ELR (cell line): ENCODE results near the gene PTPN1.
"Not testable (repeated sequence)": the region's sequence is repeated elsewhere in the genome, so short reads cannot be mapped to it uniquely, and the experiment has no call there.

ENCODE experiments used
- DNase-seq: peaks from one replicate; pipeline ENCODE4 v3.0.0-alpha.2; 2015; ENCODE audit warnings: low read depth

PTPN1 gene

DNA sequence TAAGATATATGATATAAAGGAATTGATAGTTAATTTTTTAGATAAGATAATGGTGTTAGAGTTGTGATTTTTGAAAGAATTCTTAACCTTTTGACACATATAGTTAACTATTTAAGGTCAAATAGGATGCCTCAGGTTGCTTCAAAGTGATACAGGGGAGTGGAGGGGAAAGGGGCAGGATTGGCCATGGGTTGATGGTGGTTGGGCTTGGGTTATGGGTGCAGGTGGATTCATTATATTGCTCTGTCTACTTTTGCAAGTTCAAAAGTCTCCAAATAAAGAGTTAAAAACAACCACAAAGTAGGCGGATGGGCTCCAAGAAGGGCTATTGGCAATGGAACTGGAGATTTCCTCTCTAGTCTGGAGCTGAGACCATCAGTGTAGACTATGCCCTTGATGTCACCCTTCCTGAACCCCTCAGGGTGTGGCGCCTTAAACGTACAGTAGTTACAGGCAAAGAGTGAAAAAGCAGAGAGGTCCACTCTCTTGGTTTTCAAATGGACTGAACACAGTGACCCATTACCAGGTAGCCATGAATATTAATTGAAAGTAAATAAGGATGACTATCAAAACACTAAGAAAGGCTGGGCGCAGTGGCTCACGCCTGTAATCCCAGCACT, 81.2 kb downstream of the PTPN1 start:
- no peak for DNase-seq

DNA sequence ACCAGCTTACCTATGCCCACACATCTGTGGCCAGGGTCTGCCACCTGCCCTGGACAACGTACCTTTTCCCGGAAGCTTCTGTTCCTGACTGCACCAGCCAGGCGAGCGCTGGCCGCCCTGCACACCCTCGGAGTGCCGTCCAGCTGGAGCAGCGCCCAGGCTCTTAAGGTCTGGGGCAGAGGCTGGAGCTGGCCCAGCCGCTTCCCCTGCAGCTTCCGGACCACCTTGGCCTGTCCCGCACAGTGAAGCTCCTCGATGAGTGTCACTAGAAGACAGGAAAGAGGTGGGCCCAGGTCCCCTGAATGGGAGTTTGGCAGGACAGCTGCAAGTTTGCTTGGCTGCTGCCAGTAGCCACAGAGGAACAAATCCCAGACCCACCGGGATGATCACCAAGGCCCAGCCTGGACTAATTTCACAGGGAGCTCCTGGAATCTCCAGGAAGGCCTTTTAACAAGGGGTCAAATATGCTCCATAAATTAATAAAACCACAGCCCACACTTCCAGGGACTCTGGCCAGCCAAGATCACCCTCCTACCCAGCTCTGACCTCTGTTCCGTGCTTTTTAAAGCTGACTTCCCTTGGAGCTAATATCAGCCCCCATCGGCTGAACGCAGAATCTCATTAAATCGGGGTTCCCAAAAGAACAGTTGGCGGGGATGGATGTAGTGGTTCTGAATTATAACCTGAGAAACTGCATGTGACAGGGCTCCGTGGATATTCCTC, 82.3 kb downstream of the PTPN1 start:
- DNase-seq = no peak

DNA sequence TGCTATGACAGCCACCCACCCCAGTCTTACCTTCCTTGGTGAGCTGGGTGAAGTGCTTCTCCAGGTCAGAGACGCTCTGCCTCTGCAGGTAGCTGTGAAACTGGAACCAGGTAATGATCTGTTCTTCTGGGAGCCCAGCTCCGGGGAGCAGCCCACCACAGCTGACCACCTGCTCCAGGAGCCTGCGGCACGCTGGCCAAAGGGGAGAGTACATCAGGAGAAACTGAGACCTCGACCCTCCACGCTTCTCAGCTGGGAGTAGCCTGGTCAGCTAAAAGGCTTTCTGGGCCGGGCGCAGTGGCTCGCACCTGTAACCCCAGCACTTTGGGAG, 82.8 kb downstream of the PTPN1 start:
- DNase-seq = no peak

DNA sequence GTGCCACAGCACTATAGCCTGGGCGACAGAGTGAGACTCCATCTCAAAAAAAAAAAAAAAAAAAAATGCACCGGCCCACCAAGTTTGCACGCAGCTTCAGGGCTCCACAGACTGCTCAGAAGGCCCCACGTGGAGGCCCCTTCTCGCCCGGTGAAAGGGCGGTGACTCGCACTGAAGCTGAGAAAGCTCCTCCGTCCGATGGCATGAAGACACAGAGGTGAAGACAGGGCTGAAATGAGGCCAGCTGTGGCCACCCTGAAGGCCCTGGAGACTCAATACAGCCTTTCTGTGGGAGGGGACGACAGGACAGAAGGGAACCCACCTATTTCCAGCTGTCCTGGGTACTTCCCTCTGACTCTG, 84.0 kb downstream of the PTPN1 start:
- DNase-seq = peak; percentile 32

DNA sequence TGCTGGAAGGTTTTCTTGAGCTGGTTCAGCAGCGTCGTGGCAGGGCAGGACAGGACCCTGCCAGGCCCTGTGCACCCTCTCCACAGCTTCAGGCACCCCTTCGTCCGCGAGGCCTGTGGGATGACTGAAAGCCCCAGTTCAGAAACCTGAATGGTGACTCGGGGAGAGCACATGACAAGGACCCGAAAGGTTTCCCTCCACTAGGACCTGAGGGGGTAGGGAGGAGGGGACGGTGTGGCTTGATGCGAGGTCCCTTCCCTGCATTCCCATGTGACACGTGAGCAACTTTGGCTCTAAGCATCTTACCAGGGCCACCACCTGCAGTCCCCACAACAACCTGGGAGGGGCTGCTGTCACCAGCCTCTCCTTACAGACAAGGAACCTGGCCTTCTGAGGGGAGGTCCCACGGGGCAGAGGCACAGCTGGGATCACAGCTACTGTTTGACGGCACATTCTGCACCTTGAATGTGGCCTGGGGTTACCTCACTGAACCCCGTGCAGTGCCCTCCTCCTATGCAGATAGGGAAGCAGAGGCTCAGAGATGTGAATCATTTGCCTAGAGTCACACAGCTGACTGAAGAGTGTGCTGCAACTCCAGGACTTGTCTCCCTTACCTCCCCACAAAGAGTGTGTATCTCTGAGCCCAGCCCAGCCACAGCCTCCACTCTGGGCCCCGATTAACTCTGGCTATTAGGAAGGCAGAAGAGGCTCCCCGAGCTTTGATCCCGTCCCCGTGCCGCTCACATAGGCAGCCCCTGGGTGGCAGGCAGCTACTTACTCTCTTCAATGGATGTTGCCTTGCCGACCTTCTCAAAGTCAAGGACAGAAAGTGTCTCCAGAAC, 84.6 kb downstream of the PTPN1 start:
- peak; percentile 26 for DNase-seq

DNA sequence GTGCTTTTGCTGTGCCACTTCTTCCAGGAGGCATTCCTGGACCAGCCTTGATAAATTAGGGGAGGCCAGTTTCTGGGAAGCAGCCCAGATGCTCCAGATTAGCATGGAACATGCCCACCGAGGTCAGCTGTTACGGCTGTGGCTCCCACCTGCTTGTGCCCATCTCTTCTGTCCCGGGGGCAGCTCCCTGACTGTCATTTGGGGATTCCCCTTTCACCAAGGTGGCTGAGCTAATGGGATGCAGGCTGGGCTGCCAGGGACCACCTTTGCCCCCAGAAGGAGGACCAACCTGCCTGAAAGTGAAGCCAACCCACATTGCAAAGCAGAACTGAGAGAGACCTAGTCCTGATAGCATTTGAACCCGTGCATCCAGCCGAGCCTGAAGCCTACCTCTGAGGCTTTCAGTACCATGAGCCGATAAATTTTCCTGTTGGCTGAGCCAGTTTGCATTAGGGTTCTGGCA, 85.3 kb downstream of the PTPN1 start:
- no peak for DNase-seq

DNA sequence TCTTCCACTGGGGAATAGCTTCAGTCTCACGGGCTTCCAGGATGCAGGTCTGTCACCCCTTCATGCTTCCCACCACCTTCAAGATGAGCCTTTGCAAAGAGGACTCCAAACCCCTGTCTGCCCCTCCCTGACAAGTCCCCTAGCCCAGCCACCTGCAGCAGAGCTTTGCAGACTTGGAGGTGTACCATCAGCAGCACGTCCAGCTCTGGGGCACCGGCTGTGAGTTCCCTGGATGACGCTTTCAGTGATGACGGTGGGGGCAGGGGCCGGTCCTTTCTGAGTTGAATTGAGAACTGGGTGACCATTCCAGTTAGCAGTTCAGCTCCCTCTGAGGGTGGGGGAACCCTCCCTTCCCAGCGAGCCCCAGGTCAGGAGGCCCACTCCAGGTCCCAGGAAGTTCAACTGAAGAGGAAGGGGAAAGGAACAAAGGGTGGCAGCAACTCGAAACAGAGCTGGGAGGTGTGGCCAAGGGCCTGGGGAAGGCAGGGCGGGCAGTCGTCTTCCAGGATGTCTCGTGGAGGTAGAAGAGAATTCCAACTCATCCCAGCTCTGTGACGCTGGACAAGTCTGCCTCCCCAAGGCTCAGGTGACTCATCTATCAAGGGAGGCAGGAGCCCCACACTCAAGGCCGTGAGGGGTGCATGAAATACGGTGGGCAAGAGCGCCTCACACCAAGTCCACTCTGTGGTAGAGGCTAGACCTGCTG, 86.0 kb downstream of the PTPN1 start:
- DNase-seq = peak; percentile 50

DNA sequence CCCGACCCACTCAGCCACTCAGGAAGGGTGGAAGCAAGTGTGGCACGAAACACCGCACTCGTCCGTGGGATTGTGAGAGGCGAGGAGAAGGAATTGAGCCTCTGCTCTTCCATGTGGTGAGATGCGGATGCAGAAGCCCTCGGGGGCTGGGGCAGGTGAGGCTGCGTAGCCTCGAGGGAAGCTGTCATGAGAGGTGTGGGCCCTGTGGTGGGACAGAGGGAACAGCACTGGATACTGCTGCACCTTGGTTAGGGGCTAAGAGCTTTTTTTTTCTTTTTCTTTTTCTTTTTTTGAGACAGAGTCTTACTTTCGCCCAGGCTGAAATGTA, 86.5 kb downstream of the PTPN1 start:
- DNase-seq = no peak

DNA sequence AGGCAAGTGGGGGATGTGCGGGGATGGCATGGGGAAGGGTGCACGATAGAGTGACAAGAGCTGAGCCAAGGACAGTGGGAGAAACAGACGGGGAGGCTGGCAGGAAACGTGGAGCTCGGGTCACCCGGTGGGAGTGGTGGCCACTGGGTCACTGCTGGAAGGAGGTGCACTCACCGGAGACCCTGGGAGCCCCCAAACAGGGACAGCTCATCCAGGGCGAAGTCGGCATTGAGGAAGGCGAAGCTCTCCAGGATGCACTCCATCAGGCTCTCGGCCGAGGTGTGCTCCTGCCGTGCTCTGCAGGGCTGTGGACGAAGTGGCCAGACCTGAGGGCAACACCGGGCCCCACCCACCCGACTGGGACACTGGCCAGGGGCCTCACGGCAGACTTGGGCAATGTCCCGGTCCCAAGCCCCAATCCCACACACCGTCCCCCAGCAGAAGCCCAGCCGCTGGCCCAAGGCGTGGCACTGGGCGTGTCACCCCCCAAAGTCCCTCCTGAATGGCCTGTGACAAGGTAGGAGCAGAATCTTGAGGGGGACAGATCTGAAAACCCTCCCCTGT, 87.3 kb downstream of the PTPN1 start:
- DNase-seq = no peak

DNA sequence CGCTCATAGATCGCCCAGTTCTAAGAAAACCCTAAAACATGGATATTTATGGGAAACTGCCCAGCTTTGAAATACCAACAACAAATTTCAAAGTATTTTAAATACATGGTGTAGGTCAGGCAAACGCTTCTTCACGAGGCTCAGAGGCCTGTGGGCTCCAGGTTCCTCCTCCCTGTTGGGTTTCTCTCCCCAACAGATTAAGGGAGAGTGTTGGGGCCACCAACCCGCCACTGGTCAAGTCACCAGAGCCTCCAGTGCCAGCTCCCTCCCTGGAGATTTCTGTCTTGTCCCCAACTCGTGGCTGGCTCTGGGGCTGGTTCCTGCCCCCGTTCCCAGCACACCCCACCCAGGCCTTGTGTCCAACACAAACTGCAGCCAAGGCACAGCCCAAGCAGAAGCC, 87.9 kb downstream of the PTPN1 start:
- DNase-seq = no peak

DNA sequence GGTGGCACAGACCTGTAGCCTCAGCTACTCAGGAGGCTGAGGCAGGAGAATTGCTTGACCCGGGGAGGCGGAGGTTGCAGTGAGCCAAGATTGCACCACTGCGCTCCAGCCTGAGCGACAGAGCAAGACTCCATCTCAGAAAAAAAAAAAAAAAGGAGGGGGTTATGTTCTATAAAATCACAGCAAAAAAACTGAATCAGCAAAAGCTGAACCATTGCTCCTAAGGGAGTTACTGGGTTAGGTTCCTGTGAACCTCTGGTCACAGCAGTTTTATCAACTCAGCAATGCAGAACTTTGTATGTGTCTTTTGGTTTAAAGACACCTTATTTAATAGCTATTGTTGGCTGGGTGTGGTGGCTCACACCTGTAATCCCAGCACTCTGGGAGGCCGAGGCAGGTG, 88.6 kb downstream of the PTPN1 start:
- DNase-seq = not testable (repeated sequence)

DNA sequence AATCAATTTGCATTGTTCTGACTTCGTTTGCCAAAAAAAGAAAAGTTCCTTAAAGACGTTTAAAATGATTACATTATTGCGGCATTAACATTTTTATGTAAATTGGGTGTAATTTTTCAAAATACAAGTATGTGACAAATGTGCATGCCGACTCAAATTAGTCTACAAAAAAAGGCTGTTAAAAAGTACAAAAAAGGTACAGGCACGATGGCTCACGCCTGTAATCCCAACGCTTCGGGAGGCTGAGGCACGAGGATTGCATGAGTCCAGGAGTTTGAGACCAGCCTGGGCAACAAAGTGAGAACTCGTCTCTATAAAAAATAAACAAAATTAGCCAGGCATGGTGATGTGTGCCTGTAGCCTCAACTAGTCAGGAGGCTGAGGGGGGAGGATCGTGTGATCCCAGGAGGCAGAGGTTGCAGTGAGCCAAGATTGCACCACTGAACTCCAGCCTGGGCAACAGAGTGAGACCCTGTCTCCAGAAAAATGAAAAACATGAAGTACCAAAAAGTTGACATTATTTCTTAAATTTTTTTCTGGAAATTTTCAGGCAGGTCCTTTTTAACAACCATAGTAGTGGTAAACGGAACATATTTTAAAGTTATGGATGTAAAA, 90.2 kb downstream of the PTPN1 start:
- no peak for DNase-seq

DNA sequence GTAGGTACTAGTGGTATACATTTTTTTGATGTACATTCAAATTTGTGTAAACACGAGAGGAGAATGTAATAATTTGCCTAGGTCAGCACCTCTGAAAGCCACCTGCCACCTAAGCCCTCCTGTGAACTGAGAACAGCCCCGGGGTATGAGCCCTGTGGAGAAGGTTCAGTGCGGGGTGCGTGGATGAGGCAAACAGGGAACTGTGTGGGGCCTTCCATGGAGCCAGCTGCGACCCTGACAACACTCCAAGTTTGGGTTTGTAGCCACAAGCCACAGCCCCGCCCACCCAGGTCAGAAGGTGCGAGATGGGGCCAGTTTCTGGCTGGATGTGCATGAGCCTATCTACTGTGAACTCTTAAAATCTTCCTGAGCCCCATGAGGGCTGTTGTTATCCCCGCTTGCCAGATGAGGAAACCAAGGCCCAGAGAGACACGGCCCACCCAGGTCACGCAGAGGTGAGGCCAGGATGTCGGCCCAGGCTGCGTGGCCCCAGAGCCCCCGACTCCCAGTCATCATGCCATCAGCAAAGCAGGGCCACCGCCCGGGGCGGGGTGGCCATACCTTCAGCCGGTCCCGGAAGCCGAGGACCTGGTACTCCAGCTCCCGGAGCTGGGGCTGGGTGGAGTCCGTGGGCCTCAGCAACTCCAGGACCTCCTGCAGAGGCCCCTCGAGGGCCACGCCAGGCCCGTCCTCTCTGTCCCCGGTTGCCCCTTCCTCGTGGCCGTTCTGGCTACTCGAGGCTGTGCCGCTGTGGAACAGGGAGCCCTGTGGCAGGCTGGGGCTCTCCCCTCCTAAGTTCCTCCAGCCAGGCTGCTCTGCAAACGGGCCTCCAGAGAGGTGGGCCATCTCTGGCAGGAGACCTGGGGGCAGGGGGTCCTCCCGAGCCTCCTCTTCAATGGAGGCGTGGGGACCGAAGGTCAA, 91.6 kb downstream of the PTPN1 start:
- no peak for DNase-seq

DNA sequence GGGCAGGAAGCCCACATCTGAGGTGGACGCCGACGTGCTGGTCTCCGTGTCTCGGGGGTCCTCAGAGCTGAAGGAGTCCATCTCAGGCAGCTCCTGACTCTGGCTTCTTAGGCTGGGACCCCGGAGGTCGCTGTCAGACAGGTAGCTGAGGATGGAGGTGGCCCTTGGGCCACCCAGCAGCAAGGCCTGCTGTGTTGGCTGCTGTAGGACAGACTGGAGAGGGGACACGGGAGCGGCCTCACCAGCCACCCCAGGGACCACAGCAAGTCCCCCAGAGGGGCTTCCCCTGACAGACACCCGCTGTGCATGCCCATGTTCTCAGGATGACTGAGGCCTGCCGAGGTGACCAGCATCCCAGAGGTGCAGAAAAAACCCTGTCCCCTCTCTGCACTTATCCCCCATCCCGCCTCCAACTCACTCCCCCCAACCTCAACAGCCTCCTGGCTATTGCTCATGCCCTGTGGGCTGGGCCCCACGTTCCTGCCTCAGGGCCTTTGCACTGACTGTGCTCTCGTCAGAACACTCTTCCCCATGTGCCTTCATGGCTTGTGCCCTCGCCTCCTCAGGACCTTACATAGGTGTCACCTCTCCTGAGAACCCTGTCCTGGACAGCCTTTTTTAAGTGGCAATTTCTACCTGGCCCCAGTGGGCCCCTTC, 92.4 kb downstream of the PTPN1 start:
- DNase-seq = no peak

DNA sequence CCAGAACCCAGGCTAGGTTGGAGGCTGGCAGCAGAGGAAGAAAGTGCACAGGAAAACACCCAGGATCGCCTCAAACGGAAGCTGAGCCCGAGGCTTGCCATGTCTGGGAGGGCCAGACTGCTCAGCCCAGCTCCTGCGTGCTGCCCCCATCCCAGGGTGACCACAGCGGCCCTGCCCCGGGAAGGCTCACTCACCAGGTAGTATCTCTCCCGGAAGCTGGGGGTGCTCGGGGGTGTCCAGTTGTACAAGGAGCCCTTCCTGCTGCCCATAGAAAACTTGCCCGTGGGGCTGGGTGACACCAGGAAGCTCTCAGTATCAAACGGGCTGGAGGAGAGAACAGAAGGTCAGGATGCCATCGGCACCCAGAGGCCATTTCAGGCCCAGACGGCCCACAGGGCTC, 94.3 kb downstream of the PTPN1 start:
- DNase-seq = no peak

DNA sequence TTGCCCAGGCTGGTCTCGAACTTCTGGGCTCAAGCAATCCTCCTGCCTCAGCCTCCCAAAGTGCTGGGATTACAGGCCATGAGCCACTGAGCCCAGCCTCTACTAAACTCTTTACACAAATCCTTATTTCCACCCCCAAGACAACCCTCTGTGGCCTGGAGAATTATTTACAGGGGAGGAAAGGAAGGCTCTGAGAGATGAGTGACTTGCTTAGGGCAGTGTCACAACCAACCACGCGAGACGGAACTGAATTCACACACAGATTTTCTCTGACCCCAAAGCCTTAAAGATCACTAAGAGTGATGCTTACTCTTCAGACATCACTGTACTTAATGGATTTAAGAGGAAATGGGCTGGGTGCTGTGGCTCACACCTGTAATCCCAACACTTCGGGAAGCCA, 95.0 kb downstream of the PTPN1 start:
- DNase-seq = no peak

DNA sequence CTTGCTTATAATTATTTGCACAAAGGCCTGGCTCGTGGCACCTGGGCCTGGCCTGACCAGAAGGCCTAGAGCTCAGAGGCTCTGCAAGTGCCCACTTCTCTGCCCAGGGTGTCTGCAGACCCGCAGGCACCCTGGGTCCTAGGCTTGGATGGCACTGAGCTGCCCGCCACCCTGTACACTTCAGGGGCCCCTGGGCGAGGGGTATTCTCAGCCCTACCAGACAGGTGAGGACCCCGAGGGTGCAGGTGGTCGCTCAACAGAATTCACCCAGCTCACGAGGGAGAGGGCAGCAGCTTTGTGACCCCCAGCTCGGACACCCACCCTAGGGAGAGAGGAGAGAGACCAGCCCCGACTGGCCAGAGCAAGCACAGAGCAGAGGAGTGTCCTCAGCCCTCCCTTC, 97.3 kb downstream of the PTPN1 start:
- no peak for DNase-seq

DNA sequence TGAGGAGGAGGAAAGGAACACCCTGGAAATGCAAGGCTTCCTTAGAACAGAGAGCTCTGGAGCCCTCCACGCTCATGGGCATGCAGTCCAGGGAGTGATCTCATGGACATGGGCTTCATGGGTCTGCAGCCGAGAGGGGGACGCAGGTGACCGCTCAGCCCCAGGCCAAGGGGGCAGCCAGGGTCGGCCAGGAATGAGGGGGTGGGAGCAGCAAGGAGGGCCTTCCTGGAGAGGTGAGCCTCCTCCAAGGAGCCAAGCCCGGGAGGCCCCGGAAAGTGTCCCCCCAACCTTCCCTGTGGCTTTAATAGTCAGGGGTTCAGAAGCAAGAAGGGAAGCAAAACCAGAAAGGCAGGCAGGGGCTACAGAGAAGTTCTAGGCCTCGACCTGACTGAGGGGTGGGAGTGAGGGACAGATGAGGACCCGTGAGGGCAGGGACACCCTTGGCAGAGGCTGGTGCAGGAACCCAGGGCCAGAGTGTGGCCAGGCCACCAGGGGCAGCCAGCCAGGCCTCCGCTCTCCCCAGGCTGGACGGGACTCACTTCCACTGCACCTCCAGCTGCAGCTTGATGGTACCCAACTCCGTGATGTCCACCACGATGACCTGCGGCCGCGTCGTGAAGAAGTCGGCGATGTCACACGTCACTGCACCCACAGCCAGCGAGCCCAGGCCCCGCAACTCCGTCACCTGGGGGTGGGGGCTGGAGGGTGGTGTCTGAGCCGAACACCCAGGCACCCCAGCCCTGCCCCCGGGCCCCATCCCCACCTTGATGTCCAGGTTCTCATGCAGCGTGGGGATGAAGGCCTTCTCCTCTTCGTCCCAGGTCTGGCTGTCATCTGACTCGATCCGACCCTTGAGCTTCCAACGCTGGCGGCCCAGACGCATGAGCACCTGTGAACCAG, 97.9 kb downstream of the PTPN1 start:
- DNase-seq = no peak

DNA sequence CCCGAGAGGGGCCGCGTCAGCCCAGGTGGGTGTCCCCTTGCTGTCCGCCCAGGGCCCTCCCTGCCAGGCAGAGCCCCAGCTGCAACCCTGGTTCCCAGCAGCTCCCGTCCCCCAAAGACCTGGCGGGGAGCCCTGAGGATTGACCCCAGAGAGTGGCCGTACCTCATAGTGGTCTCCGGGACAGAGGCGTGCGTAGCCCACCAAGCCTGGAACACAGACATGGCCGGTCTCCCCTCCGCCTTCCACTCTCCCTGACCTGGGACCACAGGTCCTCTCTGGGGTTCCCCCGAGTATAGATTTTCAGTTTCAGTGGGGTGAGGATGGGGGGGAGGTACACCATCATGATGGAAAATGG, 98.5 kb downstream of the PTPN1 start:
- no peak for DNase-seq
